ENCODE data around the gene DNA2. TPM values are rescaled to one million over a fixed set of nuclear protein-coding genes. Genes with fewer than 3 reads are reported as not detected.

Gene DNA2
- total and polyA plus RNA-seq, 2 of the 4 experiments (the other 2 are of a cell fraction), result 3.9 to 5.6 TPM

DNA sequence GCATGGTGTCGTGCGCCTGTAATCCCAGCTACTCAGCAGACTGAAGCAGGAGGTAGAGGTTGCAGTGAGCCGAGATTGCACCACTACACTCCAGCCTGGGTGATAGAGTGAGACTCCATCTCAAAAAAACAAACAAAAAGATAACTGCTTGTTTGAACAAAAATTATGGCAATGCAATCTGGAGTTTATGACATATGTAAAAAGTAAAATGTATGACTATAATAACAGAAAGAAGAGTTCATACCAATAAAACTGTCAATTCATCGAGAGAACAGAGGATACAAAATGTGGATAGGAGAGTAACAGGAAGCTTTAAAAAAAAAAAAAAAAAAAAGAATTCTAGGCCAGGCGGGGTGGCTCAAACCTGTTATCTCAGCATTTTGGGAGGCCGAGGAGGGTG is 36.3 kb upstream of the DNA2 start:
- Histone ChIP-seq H3K27me3 (ENCODE audit: control insufficient read depth, insufficient read depth, low read length) (no peaks in the 10 kb centered on the region), H2BK120ac (ENCODE audit: low read depth, low read length) (no peak overlapping the region), H3K18ac (ENCODE audit: low read depth, low read length) (no peak overlapping the region), H2AK9ac (replicated peaks; ENCODE audit: low read depth, low read length, poor library complexity) (no peak overlapping the region), H2BK5ac (ENCODE audit: low read depth, low read length, poor library complexity, severe bottlenecking) (no peak overlapping the region), H3K9me1 (ENCODE audit: insufficient read depth, low read length) (no peaks in the 10 kb centered on the region; the same call in 1 of the 2 replicates), H2AK5ac (ENCODE audit: low read depth, low read length) (no peak overlapping the region), H4K91ac (ENCODE audit: insufficient read depth, low read depth, low read length) (no peak overlapping the region), H3K23ac (ENCODE audit: low read depth, low read length) (no peak overlapping the region), H4K5ac (ENCODE audit: low read depth, low read length) (no peak overlapping the region), H2BK15ac (ENCODE audit: low read depth, low read length) (no peak overlapping the region), H3K9me3 (ENCODE audit: control insufficient read depth, insufficient read depth, low read length) (no peaks in the 10 kb centered on the region), H2AFZ (replicated peaks; ENCODE audit: low read length, poor library complexity) (no peak overlapping the region), H4K20me1 (ENCODE audit: insufficient read depth, low read length) (no peaks in the 10 kb centered on the region), H2BK20ac (ENCODE audit: low read depth, low read length) (no peak overlapping the region), H3K4me1 (ENCODE audit: control insufficient read depth, insufficient read depth, low read length) (no peaks in the 10 kb centered on the region), H3K4me2 (ENCODE audit: low read depth, low read length) (no peak overlapping the region), H3K56ac (ENCODE audit: extremely low read depth, insufficient read depth, low read length) (no peak overlapping the region), H3K27ac (ENCODE audit: insufficient read depth, low read length) (no peak overlapping the region), H4K8ac (ENCODE audit: low read depth in 2 of 2, low read length in 2 of 2) (no peak overlapping the region), H3K79me1 (ENCODE audit: low read depth in 1 of 2, low read length in 2 of 2) (peaks cover 0 to 14% of the 10 kb centered on the region in 2 experiments; a peak in 2 of 4 replicates), H3K9ac (ENCODE audit: low read depth, low read length) (no peak overlapping the region), H3K4me3 (ENCODE audit: insufficient read depth, low read depth, low read length) (no peak overlapping the region), H3K36me3 (ENCODE audit: control insufficient read depth, insufficient read depth, low read length) (peaks cover 5% of the 10 kb centered on the region; the same call in 1 of the 2 replicates), H3K4ac (ENCODE audit: low read depth, low read length) (no peak overlapping the region), H3K14ac (replicated peaks; ENCODE audit: low read depth, low read length) (no peak overlapping the region)
- ATAC-seq (ENCODE audit: low read depth) (no peak), DNase-seq (no peak)
- no peak for TF ChIP-seq NFE2L2 (IDR thresholded peaks at IDR 0.05; ENCODE audit: low read depth, low read length)
- TF ChIP-seq, protein P1, sequence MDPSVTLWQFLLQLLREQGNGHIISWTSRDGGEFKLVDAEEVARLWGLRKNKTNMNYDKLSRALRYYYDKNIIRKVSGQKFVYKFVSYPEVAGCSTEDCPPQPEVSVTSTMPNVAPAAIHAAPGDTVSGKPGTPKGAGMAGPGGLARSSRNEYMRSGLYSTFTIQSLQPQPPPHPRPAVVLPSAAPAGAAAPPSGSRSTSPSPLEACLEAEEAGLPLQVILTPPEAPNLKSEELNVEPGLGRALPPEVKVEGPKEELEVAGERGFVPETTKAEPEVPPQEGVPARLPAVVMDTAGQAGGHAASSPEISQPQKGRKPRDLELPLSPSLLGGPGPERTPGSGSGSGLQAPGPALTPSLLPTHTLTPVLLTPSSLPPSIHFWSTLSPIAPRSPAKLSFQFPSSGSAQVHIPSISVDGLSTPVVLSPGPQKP (IDR thresholded peaks at IDR 0.05; ENCODE audit: borderline replicate concordance, low read depth, low read length), result no peak
- TF ChIP-seq MAZ (IDR thresholded peaks at IDR 0.05; ENCODE audit: borderline replicate concordance, low read depth, low read length), result no peak
- TF ChIP-seq CEBPB (IDR thresholded peaks at IDR 0.05; ENCODE audit: low read depth, low read length), result no peak
- no peak for TF ChIP-seq POLR2A (IDR thresholded peaks at IDR 0.05; ENCODE audit: low read depth, low read length)
- TF ChIP-seq RFX5 (IDR thresholded peaks at IDR 0.05; ENCODE audit: low read depth, low read length), result no peak
- no peak for TF ChIP-seq MAFK (IDR thresholded peaks at IDR 0.05; ENCODE audit: low read depth, low read length)
- TF ChIP-seq FOS (IDR thresholded peaks at IDR 0.05; ENCODE audit: low read depth, low read length), result no peak
- TF ChIP-seq, protein P2, sequence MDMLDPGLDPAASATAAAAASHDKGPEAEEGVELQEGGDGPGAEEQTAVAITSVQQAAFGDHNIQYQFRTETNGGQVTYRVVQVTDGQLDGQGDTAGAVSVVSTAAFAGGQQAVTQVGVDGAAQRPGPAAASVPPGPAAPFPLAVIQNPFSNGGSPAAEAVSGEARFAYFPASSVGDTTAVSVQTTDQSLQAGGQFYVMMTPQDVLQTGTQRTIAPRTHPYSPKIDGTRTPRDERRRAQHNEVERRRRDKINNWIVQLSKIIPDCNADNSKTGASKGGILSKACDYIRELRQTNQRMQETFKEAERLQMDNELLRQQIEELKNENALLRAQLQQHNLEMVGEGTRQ (IDR thresholded peaks at IDR 0.05; ENCODE audit: low read depth, low read length), result no peak
- TF ChIP-seq RAD21 (IDR thresholded peaks at IDR 0.05; ENCODE audit: low read length), result no peak
- no peak for TF ChIP-seq MXI1 (IDR thresholded peaks at IDR 0.05; ENCODE audit: borderline replicate concordance, low read depth, low read length)
- TF ChIP-seq CHD1 (IDR thresholded peaks at IDR 0.05; ENCODE audit: low read depth, low read length), result no peak
- TF ChIP-seq, protein P3, sequence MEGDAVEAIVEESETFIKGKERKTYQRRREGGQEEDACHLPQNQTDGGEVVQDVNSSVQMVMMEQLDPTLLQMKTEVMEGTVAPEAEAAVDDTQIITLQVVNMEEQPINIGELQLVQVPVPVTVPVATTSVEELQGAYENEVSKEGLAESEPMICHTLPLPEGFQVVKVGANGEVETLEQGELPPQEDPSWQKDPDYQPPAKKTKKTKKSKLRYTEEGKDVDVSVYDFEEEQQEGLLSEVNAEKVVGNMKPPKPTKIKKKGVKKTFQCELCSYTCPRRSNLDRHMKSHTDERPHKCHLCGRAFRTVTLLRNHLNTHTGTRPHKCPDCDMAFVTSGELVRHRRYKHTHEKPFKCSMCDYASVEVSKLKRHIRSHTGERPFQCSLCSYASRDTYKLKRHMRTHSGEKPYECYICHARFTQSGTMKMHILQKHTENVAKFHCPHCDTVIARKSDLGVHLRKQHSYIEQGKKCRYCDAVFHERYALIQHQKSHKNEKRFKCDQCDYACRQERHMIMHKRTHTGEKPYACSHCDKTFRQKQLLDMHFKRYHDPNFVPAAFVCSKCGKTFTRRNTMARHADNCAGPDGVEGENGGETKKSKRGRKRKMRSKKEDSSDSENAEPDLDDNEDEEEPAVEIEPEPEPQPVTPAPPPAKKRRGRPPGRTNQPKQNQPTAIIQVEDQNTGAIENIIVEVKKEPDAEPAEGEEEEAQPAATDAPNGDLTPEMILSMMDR (conservative IDR thresholded peaks at IDR 0.05; ENCODE audit: low read depth, low read length), result no peak
- no peak for TF ChIP-seq BHLHE40 (IDR thresholded peaks at IDR 0.05; ENCODE audit: low read depth, low read length)
- no peak for TF ChIP-seq RCOR1 (IDR thresholded peaks at IDR 0.05; ENCODE audit: insufficient replicate concordance, low read length)
- BruUV-seq (replicated peaks), result no TSS peak
- WGBS, 2 experiments (ENCODE audit: extremely low coverage in 2 of 2, insufficient read length in 1 of 2), result no CpG with 5 or more reads among the region's 6 CpGs
- CTCF ChIA-PET, result no interaction called here
- intact Hi-C loops (cut with micrococcal nuclease), result no loop called here
- POLR2A ChIA-PET (ENCODE audit: unreplicated experiment), result no interaction called here
- dilution Hi-C loops (cut with HindIII; ENCODE audit: low sequenced_read_pairs, unreplicated experiment), result no loop called here
- in situ Hi-C loops (cut with MboI; ENCODE audit: low sequenced_read_pairs), result no loop called here

All from IMR-90 (cell line).